ENCODE data around the gene DIS3L2.
A peak's percentile ranks its signal among the peaks of the same experiment; 100 is the strongest.
"Not testable (repeated sequence)": the region's sequence is repeated elsewhere in the genome, so short reads cannot be mapped to it uniquely, and the experiment has no call there.

Gene DIS3L2

GRCh38 chr2:232113821-232114220 lies 152.3 kb downstream of the DIS3L2 start:
- Histone ChIP-seq H3K9ac (ENCODE audit: low read length) (no peak overlapping the region), H3K4me2 (ENCODE audit: low read length) (no peak overlapping the region), H3K79me2 (ENCODE audit: insufficient read depth, low read length) (no peaks in the 10 kb centered on the region), H2AFZ (ENCODE audit: low read length) (no peak overlapping the region), H3K27me3 (ENCODE audit: insufficient read depth, low read length) (no peaks in the 10 kb centered on the region), H3K9me3 (ENCODE audit: low read length) (no peaks in the 10 kb centered on the region), H3K9me2 (ENCODE audit: low read depth, low read length) (no peaks in the 10 kb centered on the region), H3K36me3 (ENCODE audit: insufficient read depth, low read length) (no peaks in the 10 kb centered on the region), H3K27ac (ENCODE audit: low read depth, low read length, poor library complexity, severe bottlenecking) (no peak overlapping the region), H4K20me1 (ENCODE audit: insufficient read depth, low read length) (no peaks in the 10 kb centered on the region), H3K4me1 (ENCODE audit: insufficient read depth, low read length, severe bottlenecking) (peaks cover 9% of the 10 kb centered on the region), H3K4me3 (ENCODE audit: low read depth, low read length, poor library complexity, severe bottlenecking) (no peak overlapping the region), H3F3A (ENCODE audit: insufficient read depth, low read length) (no peaks in the 10 kb centered on the region)
- TF ChIP-seq EZH2 (IDR thresholded peaks at IDR 0.05; ENCODE audit: borderline replicate concordance, low read length), result no peak

- H2AFZ ChIP-seq (ENCODE audit: low read length); H3K27me3 ChIP-seq (ENCODE audit: insufficient read depth, low read length); H3K4me3 ChIP-seq (ENCODE audit: low read depth, low read length, poor library complexity, severe bottlenecking); H3K9ac ChIP-seq (ENCODE audit: low read length); H3K4me1 ChIP-seq (ENCODE audit: insufficient read depth, low read length, severe bottlenecking); H3K79me2 ChIP-seq (ENCODE audit: insufficient read depth, low read length); H4K20me1 ChIP-seq (ENCODE audit: insufficient read depth, low read length); H3K36me3 ChIP-seq (ENCODE audit: insufficient read depth, low read length); H3F3A ChIP-seq (ENCODE audit: insufficient read depth, low read length); H3K9me2 ChIP-seq (ENCODE audit: low read depth, low read length); H3K9me3 ChIP-seq (ENCODE audit: low read length); H3K4me2 ChIP-seq (ENCODE audit: low read length); H3K27ac ChIP-seq (ENCODE audit: low read depth, low read length, poor library complexity, severe bottlenecking): not testable (repeated sequence)
Observed at GRCh38 chr2:232115728-232116361, 154.3 kb downstream of the DIS3L2 start.

- H3K9me3 ChIP-seq (ENCODE audit: low read length), result no peaks in the 10 kb centered on the region
- H3K4me1 ChIP-seq (ENCODE audit: insufficient read depth, low read length, severe bottlenecking), result peaks cover 9% of the 10 kb centered on the region
- H3K27me3 ChIP-seq (ENCODE audit: insufficient read depth, low read length), result no peaks in the 10 kb centered on the region
- no peaks in the 10 kb centered on the region for H4K20me1 ChIP-seq (ENCODE audit: insufficient read depth, low read length)
- H3K79me2 ChIP-seq (ENCODE audit: insufficient read depth, low read length), result no peaks in the 10 kb centered on the region
- H3K4me2 ChIP-seq (ENCODE audit: low read length), result no peak overlapping the region
- H3F3A ChIP-seq (ENCODE audit: insufficient read depth, low read length), result no peaks in the 10 kb centered on the region
- no peak overlapping the region for H3K9ac ChIP-seq (ENCODE audit: low read length)
- no peak overlapping the region for H3K4me3 ChIP-seq (ENCODE audit: low read depth, low read length, poor library complexity, severe bottlenecking)
- TF ChIP-seq EZH2 (IDR thresholded peaks at IDR 0.05; ENCODE audit: borderline replicate concordance, low read length), result no peak
- no peak for TF ChIP-seq CTCF (IDR thresholded peaks at IDR 0.05; ENCODE audit: low read length)
- H3K9me2 ChIP-seq (ENCODE audit: low read depth, low read length), result no peaks in the 10 kb centered on the region
- peak overlapping the region; percentile 25 for H3K27ac ChIP-seq (ENCODE audit: low read depth, low read length, poor library complexity, severe bottlenecking)
- no peaks in the 10 kb centered on the region for H3K36me3 ChIP-seq (ENCODE audit: insufficient read depth, low read length)
- H2AFZ ChIP-seq (ENCODE audit: low read length), result no peak overlapping the region
Observed at GRCh38 chr2:232116852-232117251, 155.3 kb downstream of the DIS3L2 start.

GRCh38 chr2:232117413-232117812 lies 155.9 kb downstream of the DIS3L2 start:
- Histone ChIP-seq H3K4me3 (ENCODE audit: low read depth, low read length, poor library complexity, severe bottlenecking) (no peak overlapping the region), H3K9me3 (ENCODE audit: low read length) (no peaks in the 10 kb centered on the region), H3F3A (ENCODE audit: insufficient read depth, low read length) (no peaks in the 10 kb centered on the region), H3K27me3 (ENCODE audit: insufficient read depth, low read length) (no peaks in the 10 kb centered on the region), H2AFZ (ENCODE audit: low read length) (no peak overlapping the region), H3K79me2 (ENCODE audit: insufficient read depth, low read length) (no peaks in the 10 kb centered on the region), H3K9me2 (ENCODE audit: low read depth, low read length) (no peaks in the 10 kb centered on the region), H3K4me1 (ENCODE audit: insufficient read depth, low read length, severe bottlenecking) (peaks cover 9% of the 10 kb centered on the region), H3K27ac (ENCODE audit: low read depth, low read length, poor library complexity, severe bottlenecking) (no peak overlapping the region), H4K20me1 (ENCODE audit: insufficient read depth, low read length) (no peaks in the 10 kb centered on the region), H3K9ac (ENCODE audit: low read length) (no peak overlapping the region), H3K4me2 (ENCODE audit: low read length) (no peak overlapping the region), H3K36me3 (ENCODE audit: insufficient read depth, low read length) (no peaks in the 10 kb centered on the region)
- TF ChIP-seq EZH2 (IDR thresholded peaks at IDR 0.05; ENCODE audit: borderline replicate concordance, low read length) (no peak), CTCF (IDR thresholded peaks at IDR 0.05; ENCODE audit: low read length) (peak; percentile 49)

All from OCI-LY1 (cell line).